Ovary (tissue), 3 donors: ENCODE data around the gene SNRPA1.

ENCODE experiments used
- EP300 ChIP-seq: sonication (generic); formaldehyde crosslinking; IDR thresholded peaks from one replicate; pipeline ENCODE4 v1.6.1; 2017; ENCODE audit warnings: antibody characterized with exemption
- POLR2A ChIP-seq: fragments of 450-650 bp; IDR thresholded peaks from one replicate; pipeline ENCODE4 v1.6.1; 2017; ENCODE audit warnings: antibody characterized with exemption, mild to moderate bottlenecking, moderate library complexity
- TF ChIP-seq, protein P1 (sequence below), 3 donors: fragments of 450-650 bp in 2 of 3; fragments of 200-600 bp in 1 of 3; IDR thresholded peaks; one replicate each; pipeline versions ENCODE4 v1.5.1 to v1.8.0; 2016 to 2022; ENCODE audit warnings: antibody characterized with exemption in 3 of 3, mild to moderate bottlenecking in 1 of 3
- donor health status: DM: no; HTN: no; CAD: no.

DNA sequence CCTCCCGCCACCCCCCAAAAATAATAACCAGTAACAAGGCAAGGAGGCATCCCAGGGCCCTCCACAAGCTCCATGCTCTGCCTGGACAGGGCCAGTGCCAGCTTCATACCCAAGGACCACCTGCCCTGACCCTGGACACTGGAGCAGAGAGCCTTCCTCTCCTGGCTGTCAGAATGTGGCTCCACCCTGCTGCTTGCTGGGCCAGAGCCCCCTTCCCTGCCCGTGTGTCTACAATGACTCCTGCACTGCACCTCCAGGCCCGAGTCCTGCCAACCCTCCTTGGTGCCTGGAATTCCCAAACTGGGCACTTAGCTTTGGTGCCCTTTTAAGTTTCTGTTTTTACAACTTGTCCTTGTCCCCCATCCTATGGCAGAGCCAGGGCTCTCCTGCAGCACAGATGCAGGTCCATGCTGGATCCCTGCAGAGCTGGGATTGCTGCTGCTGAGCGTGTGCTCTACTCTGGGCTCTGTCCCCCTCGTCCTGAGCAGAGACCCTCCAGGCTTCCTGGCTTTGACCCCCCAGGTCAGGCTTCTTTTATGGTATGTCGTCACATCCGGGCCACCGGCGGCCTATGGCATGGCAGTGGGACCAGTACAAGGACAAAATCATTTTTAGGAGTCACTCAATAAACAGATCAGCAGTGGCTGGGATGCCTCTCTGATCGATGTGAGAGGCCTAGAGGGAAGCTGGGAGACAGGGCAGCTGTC, 11.4 kb upstream of the SNRPA1 start:
- TF ChIP-seq, protein P1, sequence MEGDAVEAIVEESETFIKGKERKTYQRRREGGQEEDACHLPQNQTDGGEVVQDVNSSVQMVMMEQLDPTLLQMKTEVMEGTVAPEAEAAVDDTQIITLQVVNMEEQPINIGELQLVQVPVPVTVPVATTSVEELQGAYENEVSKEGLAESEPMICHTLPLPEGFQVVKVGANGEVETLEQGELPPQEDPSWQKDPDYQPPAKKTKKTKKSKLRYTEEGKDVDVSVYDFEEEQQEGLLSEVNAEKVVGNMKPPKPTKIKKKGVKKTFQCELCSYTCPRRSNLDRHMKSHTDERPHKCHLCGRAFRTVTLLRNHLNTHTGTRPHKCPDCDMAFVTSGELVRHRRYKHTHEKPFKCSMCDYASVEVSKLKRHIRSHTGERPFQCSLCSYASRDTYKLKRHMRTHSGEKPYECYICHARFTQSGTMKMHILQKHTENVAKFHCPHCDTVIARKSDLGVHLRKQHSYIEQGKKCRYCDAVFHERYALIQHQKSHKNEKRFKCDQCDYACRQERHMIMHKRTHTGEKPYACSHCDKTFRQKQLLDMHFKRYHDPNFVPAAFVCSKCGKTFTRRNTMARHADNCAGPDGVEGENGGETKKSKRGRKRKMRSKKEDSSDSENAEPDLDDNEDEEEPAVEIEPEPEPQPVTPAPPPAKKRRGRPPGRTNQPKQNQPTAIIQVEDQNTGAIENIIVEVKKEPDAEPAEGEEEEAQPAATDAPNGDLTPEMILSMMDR (IDR thresholded peaks at IDR 0.05): no peak
- no peak for TF ChIP-seq EP300
- no peak for TF ChIP-seq POLR2A
